MCF 10A (cell line): ENCODE results near the gene CLEC16A. TPM values are rescaled to one million over a fixed set of nuclear protein-coding genes. Genes with fewer than 3 reads are reported as not detected.

Experiments
- BruUV-seq: library from RNA; stranded (reverse); fragments of 400-500 nt; replicated peaks from 2 replicates; lab custom pipeline; 2021; lab: Mats Ljungman, UMichigan
- CTCF ChIA-PET: fragments of 300-600 bp; sonication (Branson Sonifier 250); formaldehyde crosslinking; extraction: SDS; loops from one replicate; lab custom pipeline; 2021; ENCODE audit warnings: antibody characterized with exemption, inconsistent platforms; lab: Yijun Ruan, JAX
- POLR2A ChIA-PET: fragments of 300-600, 350-650 bp; sonication (Branson Sonifier 250); formaldehyde crosslinking; extraction: SDS; loops from one replicate; lab custom pipeline; 2020; ENCODE audit warnings: antibody characterized with exemption, inconsistent platforms; lab: Yijun Ruan, JAX
- DNase-seq: peaks from one replicate; pipeline ENCODE4 v3.0.0-alpha.2; 2018; ENCODE audit not compliant: unreplicated experiment
- H3K27ac Mint-ChIP-seq: one replicate; pipeline ENCODE4 v1.8.0; 2022; ENCODE audit warnings: mild to moderate bottlenecking, low read depth, mixed read lengths; ENCODE audit not compliant: unreplicated experiment
- H3K27me3 Mint-ChIP-seq: one replicate; pipeline ENCODE4 v1.8.0; 2022; ENCODE audit warnings: mixed read lengths; ENCODE audit not compliant: insufficient read depth, unreplicated experiment
- H3K36me3 Mint-ChIP-seq: one replicate; pipeline ENCODE4 v1.8.0; 2022; ENCODE audit warnings: mild to moderate bottlenecking, moderate library complexity, mixed read lengths; ENCODE audit not compliant: insufficient read depth, unreplicated experiment
- H3K4me1 Mint-ChIP-seq: one replicate; pipeline ENCODE4 v1.8.0; 2022; ENCODE audit warnings: mixed read lengths; ENCODE audit not compliant: insufficient read depth, unreplicated experiment
- H3K4me3 Mint-ChIP-seq: one replicate; pipeline ENCODE4 v1.8.0; 2022; ENCODE audit warnings: mild to moderate bottlenecking, moderate library complexity, mixed read lengths; ENCODE audit not compliant: unreplicated experiment
- H3K9me3 Mint-ChIP-seq: one replicate; pipeline ENCODE4 v1.8.0; 2022; ENCODE audit warnings: mixed read lengths; ENCODE audit not compliant: unreplicated experiment
- intact Hi-C: fragments of 100-400 bp; cut with micrococcal nuclease; formaldehyde crosslinking; loops from 2 replicates; pipeline ENCODE4 v1.14.1; 2022
- total RNA-seq: library from RNA; stranded (reverse); gene quantifications from 2 replicates; pipeline ENCODE4 v1.2.3, GENCODE V29; 2022
- TF ChIP-seq, protein P1 (sequence below): fragments of 200-600 bp; IDR thresholded peaks from one replicate; pipeline ENCODE4 v1.8.0; 2022; ENCODE audit warnings: antibody characterized with exemption, mild to moderate bottlenecking; ENCODE audit not compliant: unreplicated experiment

Gene CLEC16A
- total RNA-seq, 1 experiment from 2014 or later, result 32.4 TPM

DNA sequence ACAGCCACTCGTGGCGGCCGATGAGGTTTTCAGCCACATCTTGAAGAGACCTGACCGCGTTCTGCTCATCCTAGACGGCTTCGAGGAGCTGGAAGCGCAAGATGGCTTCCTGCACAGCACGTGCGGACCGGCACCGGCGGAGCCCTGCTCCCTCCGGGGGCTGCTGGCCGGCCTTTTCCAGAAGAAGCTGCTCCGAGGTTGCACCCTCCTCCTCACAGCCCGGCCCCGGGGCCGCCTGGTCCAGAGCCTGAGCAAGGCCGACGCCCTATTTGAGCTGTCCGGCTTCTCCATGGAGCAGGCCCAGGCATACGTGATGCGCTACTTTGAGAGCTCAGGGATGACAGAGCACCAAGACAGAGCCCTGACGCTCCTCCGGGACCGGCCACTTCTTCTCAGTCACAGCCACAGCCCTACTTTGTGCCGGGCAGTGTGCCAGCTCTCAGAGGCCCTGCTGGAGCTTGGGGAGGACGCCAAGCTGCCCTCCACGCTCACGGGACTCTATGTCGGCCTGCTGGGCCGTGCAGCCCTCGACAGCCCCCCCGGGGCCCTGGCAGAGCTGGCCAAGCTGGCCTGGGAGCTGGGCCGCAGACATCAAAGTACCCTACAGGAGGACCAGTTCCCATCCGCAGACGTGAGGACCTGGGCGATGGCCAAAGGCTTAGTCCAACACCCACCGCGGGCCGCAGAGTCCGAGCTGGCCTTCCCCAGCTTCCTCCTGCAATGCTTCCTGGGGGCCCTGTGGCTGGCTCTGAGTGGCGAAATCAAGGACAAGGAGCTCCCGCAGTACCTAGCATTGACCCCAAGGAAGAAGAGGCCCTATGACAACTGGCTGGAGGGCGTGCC, 37.2 kb upstream of the CLEC16A start:
- H3K4me3 Mint-ChIP-seq, result no peak overlapping the region
- POLR2A ChIA-PET, result interaction anchor here (0.7 kb wide), 1 partner anchor 739 kb away, joined by 3 read pairs; no protein-coding TSS in a partner anchor
- no TSS peak for BruUV-seq
- no peak overlapping the region for H3K27ac Mint-ChIP-seq
- peaks cover 8% of the 10 kb centered on the region for H3K9me3 Mint-ChIP-seq
- TF ChIP-seq, protein P1, sequence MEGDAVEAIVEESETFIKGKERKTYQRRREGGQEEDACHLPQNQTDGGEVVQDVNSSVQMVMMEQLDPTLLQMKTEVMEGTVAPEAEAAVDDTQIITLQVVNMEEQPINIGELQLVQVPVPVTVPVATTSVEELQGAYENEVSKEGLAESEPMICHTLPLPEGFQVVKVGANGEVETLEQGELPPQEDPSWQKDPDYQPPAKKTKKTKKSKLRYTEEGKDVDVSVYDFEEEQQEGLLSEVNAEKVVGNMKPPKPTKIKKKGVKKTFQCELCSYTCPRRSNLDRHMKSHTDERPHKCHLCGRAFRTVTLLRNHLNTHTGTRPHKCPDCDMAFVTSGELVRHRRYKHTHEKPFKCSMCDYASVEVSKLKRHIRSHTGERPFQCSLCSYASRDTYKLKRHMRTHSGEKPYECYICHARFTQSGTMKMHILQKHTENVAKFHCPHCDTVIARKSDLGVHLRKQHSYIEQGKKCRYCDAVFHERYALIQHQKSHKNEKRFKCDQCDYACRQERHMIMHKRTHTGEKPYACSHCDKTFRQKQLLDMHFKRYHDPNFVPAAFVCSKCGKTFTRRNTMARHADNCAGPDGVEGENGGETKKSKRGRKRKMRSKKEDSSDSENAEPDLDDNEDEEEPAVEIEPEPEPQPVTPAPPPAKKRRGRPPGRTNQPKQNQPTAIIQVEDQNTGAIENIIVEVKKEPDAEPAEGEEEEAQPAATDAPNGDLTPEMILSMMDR, result no peak
- H3K27me3 Mint-ChIP-seq, result peaks cover 23% of the 10 kb centered on the region
- H3K36me3 Mint-ChIP-seq, result no peaks in the 10 kb centered on the region
- CTCF ChIA-PET, result interaction anchor here (1.8 kb wide), 1 partner anchor 12 kb away, joined by 8 read pairs; no protein-coding TSS in a partner anchor
- H3K4me1 Mint-ChIP-seq, result no peaks in the 10 kb centered on the region
- intact Hi-C loops, result no loop called here
- DNase-seq, result no peak

DNA sequence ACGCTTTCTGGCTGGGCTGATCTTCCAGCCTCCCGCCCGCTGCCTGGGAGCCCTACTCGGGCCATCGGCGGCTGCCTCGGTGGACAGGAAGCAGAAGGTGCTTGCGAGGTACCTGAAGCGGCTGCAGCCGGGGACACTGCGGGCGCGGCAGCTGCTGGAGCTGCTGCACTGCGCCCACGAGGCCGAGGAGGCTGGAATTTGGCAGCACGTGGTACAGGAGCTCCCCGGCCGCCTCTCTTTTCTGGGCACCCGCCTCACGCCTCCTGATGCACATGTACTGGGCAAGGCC, 36.7 kb upstream of the CLEC16A start:
- no peak for DNase-seq
- Mint-ChIP-seq H3K36me3 (no peaks in the 10 kb centered on the region), H3K27ac (no peak overlapping the region), H3K4me3 (no peak overlapping the region), H3K4me1 (no peaks in the 10 kb centered on the region), H3K27me3 (peaks cover 25% of the 10 kb centered on the region), H3K9me3 (peaks cover 4% of the 10 kb centered on the region)
- CTCF ChIA-PET, result interaction anchor here (1.8 kb wide), 1 partner anchor 12 kb away, joined by 8 read pairs; no protein-coding TSS in a partner anchor
- POLR2A ChIA-PET, result no interaction called here
- TF ChIP-seq, protein P1, result no peak
- BruUV-seq, result no TSS peak
- intact Hi-C loops, result no loop called here

DNA sequence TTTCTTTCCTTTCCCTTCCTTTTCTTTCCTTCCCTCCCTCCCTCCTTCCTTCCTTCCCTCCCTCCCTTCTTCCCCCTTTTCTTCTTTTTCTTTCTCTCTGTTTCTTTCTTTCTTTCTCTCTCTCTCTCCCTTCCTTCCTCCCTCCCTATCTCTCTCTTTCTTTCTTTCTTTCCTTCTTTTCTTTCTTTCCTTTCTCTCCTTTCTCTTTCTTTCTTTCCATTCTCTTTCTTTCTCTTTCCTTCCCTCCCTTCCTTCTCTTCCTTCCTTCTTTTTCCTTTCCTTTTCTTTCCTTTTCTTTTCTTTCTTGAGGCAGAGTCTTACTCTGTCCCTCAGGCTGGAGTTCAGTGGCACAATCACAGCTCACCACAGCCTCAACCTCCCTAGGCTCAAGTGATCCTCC, 33.1 kb upstream of the CLEC16A start:
- H3K36me3 Mint-ChIP-seq, result no peaks in the 10 kb centered on the region
- peaks cover 25% of the 10 kb centered on the region for H3K27me3 Mint-ChIP-seq
- H3K27ac Mint-ChIP-seq, result no peak overlapping the region
- ChIA-PET CTCF (interaction anchor here (0.6 to 1.7 kb wide), 3 partner anchors 24 to 49 kb away, joined by 3 to 7 read pairs (median 3); no protein-coding TSS in a partner anchor), POLR2A (no interaction called here)
- H3K9me3 Mint-ChIP-seq, result no peaks in the 10 kb centered on the region
- intact Hi-C loops, result no loop called here
- TF ChIP-seq, protein P1, result no peak
- H3K4me3 Mint-ChIP-seq, result no peak overlapping the region
- H3K4me1 Mint-ChIP-seq, result no peaks in the 10 kb centered on the region
- BruUV-seq, result no TSS peak
- DNase-seq, result no peak

DNA sequence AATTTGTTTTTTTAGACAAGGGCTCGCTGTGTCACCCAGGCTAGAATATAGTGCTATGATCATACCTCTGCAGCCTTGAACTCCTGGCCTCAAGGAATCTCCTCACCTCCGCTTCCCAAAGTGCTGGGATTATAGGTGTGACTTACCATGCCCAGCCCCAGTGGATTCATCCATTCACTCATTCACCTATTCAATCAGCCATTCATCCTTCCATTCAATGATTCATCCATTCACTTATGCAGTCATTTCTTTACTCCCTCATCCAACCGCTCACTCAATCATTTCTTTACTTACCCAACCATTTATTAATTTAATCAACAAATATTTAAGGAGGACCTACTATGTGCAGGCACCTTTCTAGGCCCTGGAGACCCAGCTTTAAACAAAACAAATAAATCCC, 27.8 kb upstream of the CLEC16A start:
- no TSS peak for BruUV-seq
- H3K9me3 Mint-ChIP-seq, result no peaks in the 10 kb centered on the region
- TF ChIP-seq, protein P1, result no peak
- no peak overlapping the region for H3K27ac Mint-ChIP-seq
- no peaks in the 10 kb centered on the region for H3K4me1 Mint-ChIP-seq
- CTCF ChIA-PET, result interaction anchor here (0.9 to 4.5 kb wide), 6 partner anchors 17 to 184 kb away, joined by 3 to 37 read pairs (median 4); partner anchors contain the start of gene NUBP1
- POLR2A ChIA-PET, result interaction anchor here (1.5 kb wide), 1 partner anchor 37 kb away, joined by 4 read pairs; no protein-coding TSS in a partner anchor
- H3K4me3 Mint-ChIP-seq, result no peak overlapping the region
- intact Hi-C loops, result loop anchor here (5.0 kb wide), 1 partner anchor 159 kb away; no protein-coding TSS in a partner anchor
- no peaks in the 10 kb centered on the region for H3K36me3 Mint-ChIP-seq
- DNase-seq, result no peak
- peaks cover 8% of the 10 kb centered on the region for H3K27me3 Mint-ChIP-seq
